GM19395 (cell line): ENCODE results near the gene CCNY.
A peak's percentile ranks its signal among the peaks of the same experiment; 100 is the strongest.
"Not testable (repeated sequence)": the region's sequence is repeated elsewhere in the genome, so short reads cannot be mapped to it uniquely, and the experiment has no call there.

ENCODE experiments used
- ATAC-seq: cut with Tn5 transposase; IDR thresholded peaks from one replicate; pipeline ENCODE4 v1.9.1; 2021; ENCODE audit warnings: mild to moderate bottlenecking, moderate library complexity; ENCODE audit not compliant: unreplicated experiment

The CCNY gene

DNA sequence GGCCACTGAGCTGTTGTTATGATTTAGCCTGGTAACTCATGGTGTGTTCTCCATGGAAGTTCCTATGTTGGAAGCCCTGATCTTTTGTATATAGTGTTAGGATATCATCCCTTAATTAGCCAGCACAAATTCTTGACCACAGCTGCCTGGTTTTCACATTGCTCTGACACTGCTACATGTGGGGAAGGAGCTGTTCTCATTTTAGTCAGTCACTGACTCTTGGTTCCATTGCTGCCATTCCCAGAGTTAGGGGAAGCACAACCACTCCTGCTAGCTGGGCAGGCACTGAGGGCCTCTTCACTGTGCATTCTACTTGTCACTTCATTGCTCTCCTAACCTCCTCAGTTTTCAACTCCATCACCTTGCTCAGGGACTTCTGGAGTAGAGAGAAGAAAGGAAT, 170.4 kb downstream of the CCNY start:
- no peak for ATAC-seq

DNA sequence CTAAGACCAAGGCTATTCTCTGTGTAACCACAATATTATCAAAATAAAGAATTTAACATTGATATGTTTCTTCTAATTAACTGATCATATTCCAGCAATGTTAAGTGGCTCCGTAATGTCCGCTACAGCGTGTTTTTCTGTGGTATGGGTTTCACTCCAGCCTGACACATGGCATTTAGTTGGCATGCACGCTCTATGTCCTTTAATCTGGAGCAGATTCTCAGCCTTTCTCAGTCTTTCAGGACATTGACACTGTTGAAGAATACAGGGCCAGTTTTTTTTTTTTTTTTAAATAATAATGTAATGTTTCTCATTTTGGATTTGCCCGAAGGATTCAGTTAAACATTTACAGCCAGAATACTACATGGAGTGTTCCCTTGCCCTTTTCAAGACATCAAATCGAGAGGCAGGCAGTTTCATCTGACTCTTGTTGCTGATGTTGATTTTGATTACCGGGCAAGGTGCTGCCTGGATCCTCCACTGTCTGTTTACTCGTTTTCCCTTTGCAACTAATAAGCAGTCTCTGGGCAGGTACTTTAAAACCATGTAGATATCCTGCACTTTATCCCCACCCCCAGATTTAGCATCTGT, 171.3 kb downstream of the CCNY start:
- ATAC-seq: no peak

DNA sequence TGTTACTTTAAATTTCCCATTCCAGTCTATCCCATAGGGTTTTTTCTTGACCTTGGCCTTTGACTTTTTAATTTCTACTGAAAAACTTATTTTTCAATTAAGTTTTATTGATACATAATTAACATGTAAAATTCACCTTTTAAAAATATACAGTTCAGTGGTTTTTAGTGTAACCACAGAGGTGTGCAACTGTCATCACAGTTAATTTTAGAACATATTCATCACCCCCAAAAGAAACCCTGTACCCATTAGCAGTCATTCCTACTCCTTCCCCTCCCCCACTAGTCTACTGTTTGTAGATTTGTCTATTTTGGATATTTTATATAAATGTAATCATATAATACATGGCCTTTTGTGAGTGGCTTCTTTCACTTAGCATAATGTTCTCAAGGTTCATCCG, 172.3 kb downstream of the CCNY start:
- no peak for ATAC-seq

DNA sequence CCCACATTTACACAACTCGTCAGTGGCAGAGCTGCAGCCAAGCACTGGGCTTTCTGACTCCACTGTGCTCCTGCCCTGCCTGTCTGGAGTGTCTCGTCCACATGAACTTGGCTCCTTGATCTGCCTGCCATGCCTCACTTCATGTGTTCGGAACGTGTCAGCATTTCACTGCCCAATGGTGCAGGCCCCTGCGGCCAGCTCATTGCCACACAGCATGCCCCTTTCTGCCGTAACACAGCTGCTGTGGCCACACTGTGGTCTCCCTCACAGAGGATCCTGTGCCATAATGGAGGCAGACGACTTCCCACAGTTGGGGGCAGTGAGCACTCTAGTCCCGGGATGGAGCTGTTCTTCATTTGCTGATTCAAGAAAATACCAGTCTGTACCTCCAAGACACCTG, 174.6 kb downstream of the CCNY start:
- ATAC-seq: no peak

DNA sequence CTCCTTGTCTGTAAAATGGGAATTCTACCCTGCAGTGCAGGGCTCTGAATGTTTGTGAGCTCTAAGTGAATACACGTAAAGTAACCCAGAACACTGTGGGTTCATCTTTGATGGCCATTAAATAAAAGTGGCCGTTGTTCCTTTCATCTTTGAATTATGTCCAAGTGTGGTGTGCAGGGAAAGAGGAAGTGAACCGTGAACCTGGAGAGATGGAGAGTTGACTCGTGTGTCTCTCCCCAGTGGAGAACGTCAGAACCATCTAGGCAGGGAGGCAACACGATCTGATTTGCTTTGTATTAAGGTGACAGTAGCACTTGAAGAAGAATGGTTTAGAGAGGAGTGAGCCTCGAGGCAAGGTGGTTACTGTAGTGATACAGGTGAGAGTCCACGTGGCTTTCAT, 175.3 kb downstream of the CCNY start:
- ATAC-seq: no peak

DNA sequence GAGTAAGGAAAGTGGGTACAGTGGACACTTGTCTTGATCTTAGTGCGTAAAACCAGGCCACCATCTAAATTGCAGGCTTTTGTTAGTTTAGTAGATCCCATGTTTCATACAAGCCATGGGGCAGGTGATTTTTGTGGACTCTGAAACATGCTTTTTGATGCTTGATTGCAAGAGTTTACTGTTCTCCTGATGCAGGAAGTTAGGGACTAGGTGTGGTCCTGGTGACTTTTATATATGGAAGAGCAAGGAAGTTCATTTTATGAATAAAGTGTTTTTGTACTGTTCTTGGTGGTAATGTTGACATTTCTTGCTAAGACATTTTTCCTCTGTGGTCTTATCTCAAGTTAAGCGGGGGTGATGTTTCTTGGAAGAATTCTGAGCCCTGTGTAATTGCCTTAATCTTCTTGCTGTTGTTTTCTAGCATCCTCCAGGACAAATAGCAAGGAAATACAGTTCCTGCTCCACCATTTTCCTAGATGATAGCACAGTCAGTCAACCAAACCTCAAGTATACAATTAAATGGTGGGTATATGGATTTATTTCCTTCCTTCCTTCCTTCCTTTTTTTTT, 179.9 kb downstream of the CCNY start:
- no peak for ATAC-seq

DNA sequence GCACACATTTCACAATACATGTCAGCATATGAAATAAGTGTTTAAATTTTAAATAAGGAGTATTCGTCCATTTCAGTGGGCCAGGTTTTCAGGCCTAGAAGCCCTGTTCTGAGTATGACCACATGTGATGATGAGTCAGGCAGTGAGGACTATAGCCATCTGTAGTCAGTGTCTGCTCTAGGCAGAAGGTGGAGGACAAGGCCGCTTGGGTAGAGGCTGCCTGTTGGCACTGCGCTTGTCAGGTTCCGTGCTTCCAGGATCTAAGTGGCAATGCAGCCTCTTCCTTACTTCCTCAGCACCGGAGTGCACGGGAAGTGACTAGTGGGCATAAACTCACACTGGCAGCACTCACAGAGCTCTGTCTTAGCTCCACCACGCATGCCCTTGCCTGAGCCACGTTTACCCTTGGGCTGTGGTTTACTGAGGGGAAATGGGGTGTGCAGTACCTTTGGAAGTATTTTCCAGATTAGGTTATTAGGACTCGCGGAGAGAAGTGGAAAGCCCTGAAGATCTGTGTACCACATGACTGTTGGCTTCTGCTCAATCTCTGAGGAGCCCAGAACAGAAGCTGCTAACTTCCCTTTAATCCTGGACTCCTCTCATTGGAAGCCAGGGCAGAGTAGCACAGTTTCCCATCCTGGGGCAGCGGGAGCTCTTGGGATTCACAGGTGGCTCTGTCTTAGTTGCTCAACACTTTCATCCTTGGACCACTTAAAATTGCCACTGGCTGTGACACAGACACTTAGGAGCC, 181.3 kb downstream of the CCNY start:
- ATAC-seq: no peak

DNA sequence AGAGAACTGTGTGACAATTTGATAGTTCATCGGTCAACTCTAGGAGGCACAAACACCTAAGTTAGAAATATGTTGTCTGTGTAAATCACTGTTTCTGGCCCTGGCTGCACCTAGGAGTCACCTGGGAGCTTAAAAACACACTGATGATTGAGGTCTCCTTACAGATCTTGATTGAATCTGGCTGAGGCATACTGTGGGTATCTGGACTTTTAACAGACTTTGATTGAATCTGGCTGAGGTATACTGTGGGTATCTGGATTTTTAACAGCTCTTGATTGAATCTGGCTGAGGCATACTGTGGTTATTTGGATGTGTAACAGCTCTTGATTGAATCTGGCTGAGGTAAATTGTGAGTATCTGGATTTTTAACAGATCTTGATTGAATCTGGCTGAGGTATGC, 181.9 kb downstream of the CCNY start:
- not testable (repeated sequence) for ATAC-seq

DNA sequence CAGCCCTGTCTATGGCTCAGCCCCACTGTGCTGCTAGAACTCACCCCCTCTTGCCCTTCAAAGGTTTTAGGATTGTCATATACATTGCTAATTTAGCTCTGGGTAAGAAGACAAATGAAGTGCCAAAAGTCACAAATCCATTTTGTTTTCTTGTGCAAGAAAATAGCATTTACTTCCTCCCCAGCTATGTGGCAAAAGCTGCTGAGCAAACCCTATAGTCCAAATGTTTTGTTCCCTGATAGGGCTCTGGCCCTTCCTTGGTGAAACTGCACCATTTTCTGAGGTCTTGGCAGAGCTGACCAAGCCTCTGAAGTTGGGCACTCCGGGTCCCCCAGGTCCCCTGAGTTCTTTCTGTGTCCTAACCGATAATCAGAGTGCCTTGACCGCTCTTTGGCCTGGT, 184.7 kb downstream of the CCNY start:
- no peak for ATAC-seq

DNA sequence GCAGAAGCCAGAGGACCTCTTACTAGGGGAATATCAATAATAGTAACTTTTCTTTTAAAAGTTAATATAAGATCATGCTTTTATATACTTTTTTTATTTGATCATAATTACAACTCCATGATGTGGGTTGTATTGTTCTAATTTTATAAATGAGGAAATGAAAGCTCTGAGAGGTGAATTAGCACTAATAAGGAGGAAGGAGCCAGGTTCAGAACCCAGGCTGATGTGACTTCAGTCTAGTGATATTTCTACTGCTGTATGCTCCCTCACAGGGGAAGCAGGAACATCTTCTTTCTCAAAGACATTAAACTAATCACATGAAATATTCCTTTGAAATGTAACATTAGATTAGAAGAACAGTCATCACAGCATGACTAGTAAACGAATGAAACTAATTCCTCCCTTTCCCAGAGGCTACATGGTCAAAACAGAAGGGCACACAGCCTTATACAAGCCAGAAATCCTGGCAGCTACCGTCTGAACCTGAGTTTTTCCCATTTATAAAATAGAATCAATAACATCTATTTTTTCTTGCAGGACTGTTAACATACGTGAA, 187.4 kb downstream of the CCNY start:
- ATAC-seq: peak; percentile 66

DNA sequence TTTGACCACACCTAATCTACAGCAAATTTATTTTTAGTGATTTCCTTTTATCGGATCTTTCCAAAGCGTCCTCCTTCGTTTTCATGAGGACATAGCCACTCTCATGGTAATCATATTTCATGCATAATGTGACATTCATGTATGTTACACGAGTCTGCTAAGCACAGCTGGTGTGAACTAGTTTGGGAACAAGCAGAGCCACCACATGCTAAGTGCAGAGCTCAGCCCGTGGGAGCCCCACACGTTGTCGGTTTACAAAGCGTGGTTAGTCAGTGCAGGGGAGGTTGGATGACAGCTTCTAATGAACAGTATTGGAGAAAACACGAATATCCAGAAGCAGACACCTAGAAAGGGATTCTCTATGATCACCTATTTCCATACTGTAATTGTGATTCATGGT, 190.4 kb downstream of the CCNY start:
- no peak for ATAC-seq

DNA sequence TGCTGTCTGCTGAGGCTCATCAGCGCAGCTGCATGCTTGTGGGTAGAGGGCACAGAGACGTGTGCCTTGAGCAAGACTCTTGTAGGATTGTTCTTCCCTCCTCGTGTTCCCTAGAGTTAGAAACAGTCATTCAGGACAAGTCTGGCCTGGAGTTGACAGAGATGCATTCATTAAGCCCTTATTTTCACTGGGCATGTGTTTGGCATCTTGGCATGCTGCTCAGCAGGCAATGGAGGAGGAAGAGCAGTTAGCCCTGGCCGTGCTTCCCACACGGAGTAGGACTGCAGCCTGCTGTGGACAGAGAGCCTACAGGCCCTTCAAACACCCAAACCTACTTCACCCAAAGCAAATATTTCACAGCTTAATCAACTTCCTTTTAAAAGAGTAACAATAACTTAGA, 195.8 kb downstream of the CCNY start:
- ATAC-seq: no peak

DNA sequence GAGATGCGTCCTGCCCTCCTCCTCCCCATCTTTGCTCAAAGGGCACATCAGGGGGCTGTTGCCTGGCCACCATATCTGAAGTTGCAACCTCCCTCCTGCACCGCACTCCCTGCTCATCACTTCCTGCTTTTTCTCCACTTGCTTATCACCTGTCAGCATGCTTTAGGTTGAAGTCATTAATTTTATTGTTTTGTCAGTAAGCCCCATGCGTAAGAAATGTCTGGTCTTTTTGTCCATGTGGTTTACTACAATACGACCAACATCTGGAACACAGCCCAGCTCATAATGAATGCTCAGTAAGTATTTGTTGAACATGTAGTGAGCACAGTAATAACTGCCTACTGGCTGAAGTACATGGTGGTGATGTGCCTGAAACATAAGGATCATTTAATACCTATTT, 197.3 kb downstream of the CCNY start:
- no peak for ATAC-seq

DNA sequence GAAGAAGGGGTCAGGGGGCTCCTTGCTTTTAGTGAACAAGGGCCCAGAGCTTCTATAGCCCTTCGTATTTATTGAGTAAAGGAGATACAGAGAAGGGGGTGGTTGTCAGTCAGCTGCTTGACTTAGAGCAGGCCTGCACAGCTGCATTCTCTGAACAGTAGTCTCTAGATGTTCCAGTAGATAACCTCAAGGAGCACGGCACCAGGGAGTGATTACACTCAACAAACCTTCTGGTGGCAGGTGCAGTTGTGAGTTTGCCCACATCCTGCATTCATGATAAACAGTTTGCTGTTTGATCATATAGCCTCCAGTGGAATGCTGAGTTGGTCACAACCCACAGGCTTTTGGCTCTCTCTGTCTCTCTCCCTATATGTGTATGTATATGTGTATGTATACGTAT, 198.8 kb downstream of the CCNY start:
- no peak for ATAC-seq

DNA sequence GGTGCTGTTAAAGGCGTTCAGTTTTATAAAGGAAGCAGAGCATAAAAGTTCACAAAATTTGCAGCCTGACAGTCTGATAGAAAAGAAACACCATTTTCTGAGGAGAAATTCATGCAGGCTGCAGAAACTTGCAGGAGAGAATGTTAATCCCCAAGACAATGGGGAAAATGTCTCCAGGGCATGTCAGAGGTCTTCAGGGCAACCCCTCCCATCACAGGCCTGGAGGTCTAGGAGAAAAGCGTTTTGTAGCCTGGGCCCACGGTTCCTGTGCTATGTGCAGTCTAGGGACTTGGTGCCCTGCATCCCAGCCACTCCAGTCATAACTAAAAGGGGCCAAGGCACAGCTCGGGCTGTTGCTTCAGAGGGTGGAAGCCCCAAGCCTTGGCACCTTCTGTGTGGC, 200.5 kb downstream of the CCNY start:
- no peak for ATAC-seq

DNA sequence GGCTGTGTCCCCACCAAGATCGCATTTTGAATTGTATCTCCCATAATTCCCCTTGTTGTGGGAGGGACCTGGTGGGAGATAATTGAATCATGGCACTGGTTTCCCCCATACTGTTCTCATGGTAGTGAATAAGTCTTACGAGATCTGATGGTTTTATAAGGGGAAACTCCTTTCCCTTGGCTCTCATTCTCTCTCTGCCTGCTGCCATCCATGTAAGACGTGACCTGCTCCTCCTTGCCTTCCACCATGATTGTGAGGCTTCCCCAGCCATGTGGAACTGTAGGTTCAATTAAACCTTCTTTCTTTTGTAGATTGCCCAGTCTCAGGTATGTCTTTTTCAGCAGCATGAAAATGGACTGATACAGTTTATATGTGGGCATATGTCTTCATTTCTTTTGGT, 201.6 kb downstream of the CCNY start:
- not testable (repeated sequence) for ATAC-seq

DNA sequence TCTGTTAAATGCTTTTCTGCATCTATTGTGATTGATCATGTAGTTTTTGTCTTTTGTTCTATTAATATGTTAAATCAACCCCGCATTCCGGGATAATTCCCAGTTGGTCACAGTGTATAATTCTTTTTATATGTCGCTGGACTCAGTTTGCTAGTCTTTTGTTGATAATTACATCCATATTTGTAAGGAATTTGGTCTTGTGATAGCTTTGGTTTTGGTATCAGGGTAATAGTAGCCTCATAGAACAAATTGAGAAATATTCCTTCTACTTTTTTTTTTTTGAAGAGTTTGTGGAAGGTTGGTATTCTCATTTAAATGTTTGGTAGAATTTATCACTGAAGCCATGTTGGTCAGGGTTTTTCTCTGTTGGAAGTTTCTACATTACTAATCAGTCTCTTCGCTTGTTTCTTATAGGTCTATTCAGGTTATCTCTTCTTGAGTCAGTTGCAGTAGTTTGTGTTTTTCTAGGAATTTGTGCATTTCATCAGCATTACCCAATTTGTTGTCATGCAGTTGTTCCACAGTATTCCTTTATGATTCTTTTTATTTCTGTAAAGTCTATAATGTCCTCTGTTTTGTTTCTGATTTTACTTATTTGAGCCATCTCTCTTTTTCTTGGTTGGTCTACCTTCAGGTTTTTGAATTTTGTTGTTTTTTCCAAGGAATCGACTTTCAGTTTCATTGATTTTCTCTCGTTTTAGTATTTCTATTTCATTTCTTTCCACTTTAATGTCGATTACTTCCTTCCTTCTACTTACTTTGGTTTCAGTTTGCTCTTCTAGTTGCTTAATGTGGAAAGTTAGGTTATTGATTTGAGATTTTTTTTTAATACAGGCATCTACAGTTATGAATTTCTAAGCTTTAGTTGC, 204.2 kb downstream of the CCNY start:
- ATAC-seq: no peak

DNA sequence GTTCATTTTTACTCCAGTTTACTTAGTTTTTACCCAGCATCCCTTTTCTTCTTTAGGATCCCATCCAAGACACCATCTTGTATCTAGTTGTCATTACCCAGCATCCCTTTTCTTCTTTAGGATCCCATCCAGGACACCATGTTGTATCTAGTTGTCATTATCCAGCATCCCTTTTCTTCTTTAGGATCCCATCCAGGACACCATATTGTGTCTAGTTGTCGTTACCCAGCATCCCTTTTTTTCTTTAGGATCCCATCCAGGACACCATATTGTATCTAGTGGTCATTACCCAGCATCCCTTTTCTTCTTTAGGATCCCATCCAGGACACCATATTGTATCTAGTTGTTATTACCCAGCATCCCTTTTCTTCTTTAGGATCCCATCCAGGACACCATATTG, 205.4 kb downstream of the CCNY start:
- ATAC-seq: no peak

DNA sequence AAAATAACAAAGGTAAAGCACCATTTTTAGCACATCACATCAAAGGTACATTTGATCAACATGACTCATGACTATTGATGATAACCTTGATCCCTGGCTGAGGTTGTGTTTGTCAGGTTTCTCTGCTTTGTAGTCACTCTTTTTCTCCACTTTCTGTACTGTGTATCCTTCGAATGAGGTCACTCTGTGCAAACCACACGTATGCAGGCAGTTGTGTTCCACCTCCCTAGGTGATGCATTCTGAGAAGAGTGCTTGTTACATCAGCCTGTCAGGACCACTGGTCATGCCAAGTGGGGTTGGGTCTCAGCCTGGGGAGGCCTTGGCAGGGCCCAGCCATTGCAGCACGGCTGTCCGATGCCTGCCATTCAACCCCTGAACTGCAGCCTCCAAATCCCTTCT, 206.0 kb downstream of the CCNY start:
- ATAC-seq: no peak

DNA sequence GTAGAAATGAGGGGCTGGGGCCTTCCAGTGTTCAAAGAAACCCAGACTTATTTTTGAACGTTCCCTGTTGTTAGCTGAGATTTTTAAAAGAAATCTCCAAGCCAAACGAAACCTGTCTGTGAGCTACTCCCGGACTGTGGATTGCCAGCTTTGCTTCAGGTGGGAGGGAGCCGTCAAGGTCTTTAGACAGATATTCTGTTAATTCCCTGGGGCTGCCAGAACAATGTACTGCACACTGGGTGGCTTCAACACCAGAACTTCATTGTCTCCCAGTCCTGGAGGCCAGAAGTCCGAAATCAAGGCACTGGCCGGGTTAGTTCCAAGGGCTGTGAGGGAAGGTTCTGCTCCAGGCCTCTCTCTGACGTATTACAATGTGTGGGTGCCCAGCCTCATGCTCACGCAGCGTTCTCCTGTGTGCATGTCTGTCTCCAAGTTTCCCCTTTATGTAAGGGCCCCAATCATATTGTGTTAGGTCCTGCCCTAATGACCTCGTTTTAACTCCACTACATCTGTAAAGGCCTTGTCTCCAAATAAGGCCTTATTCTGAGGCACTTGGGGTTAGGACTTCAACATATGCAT, 208.9 kb downstream of the CCNY start:
- no peak for ATAC-seq
